ENCODE data around the gene SULT4A1.
A peak's percentile ranks its signal among the peaks of the same experiment; 100 is the strongest.

SULT4A1 gene

GRCh38 chr22:43893266-43893665 lies 31.0 kb upstream of the SULT4A1 start:
- WGBS, 2 donors (ENCODE audit: extremely low coverage in 2 of 2, insufficient read length in 2 of 2, insufficient replicate concordance in 1 of 2) = no CpG with 5 or more reads among the region's 5 CpGs
- Histone ChIP-seq H3K9me3 (replicated peaks in 1 of 2; ENCODE audit: control insufficient read depth in 2 of 2, insufficient read depth in 1 of 2, low read depth in 1 of 2, low read length in 2 of 2) (no peaks in the 10 kb centered on the region), H2AFZ (ENCODE audit: low read length) (no peak overlapping the region), H2BK120ac (ENCODE audit: low read depth, low read length) (no peak overlapping the region), H4K8ac (ENCODE audit: low read depth, low read length) (no peak overlapping the region), H3K4ac (ENCODE audit: low read length) (no peak overlapping the region), H2BK15ac (ENCODE audit: low read length) (peak overlapping the region; percentile 74), H3K27ac (replicated peaks; ENCODE audit: low read length) (no peak overlapping the region), H3K79me1 (ENCODE audit: low read depth, low read length) (no peaks in the 10 kb centered on the region), H3K4me1 (ENCODE audit: control insufficient read depth in 2 of 2, insufficient read depth in 1 of 2, low read depth in 1 of 2, low read length in 2 of 2) (peaks cover 0 to 8% of the 10 kb centered on the region in 2 donors), H3K14ac (ENCODE audit: low read length) (peak overlapping the region; percentile 1), H3K18ac (ENCODE audit: low read length) (peak overlapping the region; percentile 25), H3K9ac (ENCODE audit: low read depth, low read length, poor library complexity) (peak overlapping the region; percentile 18), H2BK5ac (ENCODE audit: low read length) (peak overlapping the region; percentile 9), H2BK12ac (ENCODE audit: low read length) (peak overlapping the region; percentile 5), H4K91ac (ENCODE audit: low read depth, low read length, poor library complexity) (no peak overlapping the region), H3K4me3 (ENCODE audit: low read length in 2 of 2) (no peak overlapping the region), H3K36me3 (replicated peaks in 1 of 2; ENCODE audit: control insufficient read depth in 2 of 2, insufficient read depth in 2 of 2, low read length in 2 of 2) (no peaks in the 10 kb centered on the region), H3K23ac (ENCODE audit: low read depth, low read length, poor library complexity) (no peak overlapping the region), H2AK5ac (ENCODE audit: low read depth, low read length) (no peak overlapping the region), H3K27me3 (ENCODE audit: control insufficient read depth in 3 of 3, insufficient read depth in 3 of 3, low read depth in 1 of 3, low read length in 3 of 3) (peaks cover 16 to 85% (median 39%) of the 10 kb centered on the region in 3 experiments), H3K4me2 (ENCODE audit: insufficient read depth, low read length, poor library complexity, severe bottlenecking) (no peak overlapping the region)
- DNase-seq (ENCODE audit: low spot score) = no peak

GRCh38 chr22:43892183-43892894 lies 30.0 kb upstream of the SULT4A1 start:
- Histone ChIP-seq H2BK12ac (ENCODE audit: low read length) (no peak overlapping the region), H3K4me2 (ENCODE audit: insufficient read depth, low read length, poor library complexity, severe bottlenecking) (peak overlapping the region; percentile 71), H2BK15ac (ENCODE audit: low read length) (no peak overlapping the region), H2BK120ac (ENCODE audit: low read depth, low read length) (no peak overlapping the region), H3K79me1 (ENCODE audit: low read depth, low read length) (no peaks in the 10 kb centered on the region), H4K8ac (ENCODE audit: low read depth, low read length) (no peak overlapping the region), H3K36me3 (replicated peaks in 1 of 2; ENCODE audit: control insufficient read depth in 2 of 2, insufficient read depth in 2 of 2, low read length in 2 of 2) (no peaks in the 10 kb centered on the region), H3K23ac (ENCODE audit: low read depth, low read length, poor library complexity) (peak overlapping the region; percentile 8), H3K4ac (ENCODE audit: low read length) (no peak overlapping the region), H3K9ac (ENCODE audit: low read depth, low read length, poor library complexity) (no peak overlapping the region), H3K27ac (replicated peaks; ENCODE audit: low read length) (no peak overlapping the region), H3K27me3 (ENCODE audit: control insufficient read depth in 3 of 3, insufficient read depth in 3 of 3, low read depth in 1 of 3, low read length in 3 of 3) (peaks cover 16 to 84% (median 39%) of the 10 kb centered on the region in 3 experiments), H3K14ac (ENCODE audit: low read length) (no peak overlapping the region), H3K4me3 (ENCODE audit: low read length in 2 of 2) (no peak overlapping the region), H2AFZ (ENCODE audit: low read length) (no peak overlapping the region), H3K18ac (ENCODE audit: low read length) (peak overlapping the region; percentile 29), H3K4me1 (ENCODE audit: control insufficient read depth in 2 of 2, insufficient read depth in 1 of 2, low read depth in 1 of 2, low read length in 2 of 2) (peaks cover 0 to 8% of the 10 kb centered on the region in 2 donors), H2AK5ac (ENCODE audit: low read depth, low read length) (no peak overlapping the region), H4K91ac (ENCODE audit: low read depth, low read length, poor library complexity) (no peak overlapping the region), H3K9me3 (replicated peaks in 1 of 2; ENCODE audit: control insufficient read depth in 2 of 2, insufficient read depth in 1 of 2, low read depth in 1 of 2, low read length in 2 of 2) (no peaks in the 10 kb centered on the region), H2BK5ac (ENCODE audit: low read length) (no peak overlapping the region)
- no peak for DNase-seq (ENCODE audit: low spot score)
- WGBS, 2 donors (ENCODE audit: extremely low coverage in 2 of 2, insufficient read length in 2 of 2, insufficient replicate concordance in 1 of 2) = no CpG with 5 or more reads among the region's 15 CpGs

GRCh38 chr22:43891360-43892182 lies 29.3 kb upstream of the SULT4A1 start, which contains the start of gene PNPLA5:
PNPLA5 (minus strand) TSS chr22:43892013; CDS start chr22:43891880, 133 bp downstream.
- peak within 1 kb of the TSS in 1 of 2 donors; percentile 65 for H3K4me3 ChIP-seq (ENCODE audit: low read length in 2 of 2)
- no peak within 1 kb of the TSS for H3K4ac ChIP-seq (ENCODE audit: low read length)
- DNase-seq (ENCODE audit: low spot score) = no peak
- H3K23ac ChIP-seq (ENCODE audit: low read depth, low read length, poor library complexity) = peak within 1 kb of the TSS; percentile 69
- H3K36me3 ChIP-seq (replicated peaks in 1 of 2; ENCODE audit: control insufficient read depth in 2 of 2, insufficient read depth in 2 of 2, low read length in 2 of 2) = no peaks in the 10 kb centered on the region
- peak within 1 kb of the TSS; percentile 27 for H2BK5ac ChIP-seq (ENCODE audit: low read length)
- no peak within 1 kb of the TSS for H2BK12ac ChIP-seq (ENCODE audit: low read length)
- H2BK120ac ChIP-seq (ENCODE audit: low read depth, low read length) = no peak within 1 kb of the TSS
- H2BK15ac ChIP-seq (ENCODE audit: low read length) = peak within 1 kb of the TSS; percentile 23
- no peak within 1 kb of the TSS for H4K8ac ChIP-seq (ENCODE audit: low read depth, low read length)
- H3K27ac ChIP-seq (replicated peaks; ENCODE audit: low read length) = no peak within 1 kb of the TSS
- peak within 1 kb of the TSS; percentile 48 for H3K14ac ChIP-seq (ENCODE audit: low read length)
- H3K27me3 ChIP-seq (ENCODE audit: control insufficient read depth in 3 of 3, insufficient read depth in 3 of 3, low read depth in 1 of 3, low read length in 3 of 3) = peaks cover 16 to 89% (median 39%) of the 10 kb centered on the region in 3 experiments
- WGBS, 2 donors (ENCODE audit: extremely low coverage in 2 of 2, insufficient read length in 2 of 2, insufficient replicate concordance in 1 of 2) = no CpG with 5 or more reads among the region's 72 CpGs
- no peaks in the 10 kb centered on the region for H3K9me3 ChIP-seq (replicated peaks in 1 of 2; ENCODE audit: control insufficient read depth in 2 of 2, insufficient read depth in 1 of 2, low read depth in 1 of 2, low read length in 2 of 2)
- H2AFZ ChIP-seq (ENCODE audit: low read length) = peak within 1 kb of the TSS; percentile 28
- peak within 1 kb of the TSS; percentile 33 for H2AK5ac ChIP-seq (ENCODE audit: low read depth, low read length)
- no peak within 1 kb of the TSS for H3K9ac ChIP-seq (ENCODE audit: low read depth, low read length, poor library complexity)
- H3K4me1 ChIP-seq (ENCODE audit: control insufficient read depth in 2 of 2, insufficient read depth in 1 of 2, low read depth in 1 of 2, low read length in 2 of 2) = peaks cover 0 to 8% of the 10 kb centered on the region in 2 donors
- peak within 1 kb of the TSS; percentile 69 for H4K91ac ChIP-seq (ENCODE audit: low read depth, low read length, poor library complexity)
- H3K18ac ChIP-seq (ENCODE audit: low read length) = peak within 1 kb of the TSS; percentile 84
- no peaks in the 10 kb centered on the region for H3K79me1 ChIP-seq (ENCODE audit: low read depth, low read length)
- peak within 1 kb of the TSS; percentile 71 for H3K4me2 ChIP-seq (ENCODE audit: insufficient read depth, low read length, poor library complexity, severe bottlenecking)

- H2AFZ ChIP-seq (ENCODE audit: low read length) = no peak overlapping the region
- H2BK12ac ChIP-seq (ENCODE audit: low read length) = no peak overlapping the region
- H4K91ac ChIP-seq (ENCODE audit: low read depth, low read length, poor library complexity) = peak overlapping the region; percentile 69
- peak overlapping the region; percentile 23 for H2BK15ac ChIP-seq (ENCODE audit: low read length)
- peak overlapping the region; percentile 27 for H2BK5ac ChIP-seq (ENCODE audit: low read length)
- no CpG with 5 or more reads among the region's 24 CpGs for WGBS, 2 donors (ENCODE audit: extremely low coverage in 2 of 2, insufficient read length in 2 of 2, insufficient replicate concordance in 1 of 2)
- no peak for DNase-seq (ENCODE audit: low spot score)
- no peaks in the 10 kb centered on the region for H3K9me3 ChIP-seq (replicated peaks in 1 of 2; ENCODE audit: control insufficient read depth in 2 of 2, insufficient read depth in 1 of 2, low read depth in 1 of 2, low read length in 2 of 2)
- no peak overlapping the region for H2BK120ac ChIP-seq (ENCODE audit: low read depth, low read length)
- no peak overlapping the region for H2AK5ac ChIP-seq (ENCODE audit: low read depth, low read length)
- peak overlapping the region; percentile 69 for H3K23ac ChIP-seq (ENCODE audit: low read depth, low read length, poor library complexity)
- no peak overlapping the region for H3K27ac ChIP-seq (replicated peaks; ENCODE audit: low read length)
- peaks cover 16 to 89% (median 39%) of the 10 kb centered on the region in 3 experiments for H3K27me3 ChIP-seq (ENCODE audit: control insufficient read depth in 3 of 3, insufficient read depth in 3 of 3, low read depth in 1 of 3, low read length in 3 of 3)
- no peaks in the 10 kb centered on the region for H3K79me1 ChIP-seq (ENCODE audit: low read depth, low read length)
- H3K36me3 ChIP-seq (replicated peaks in 1 of 2; ENCODE audit: control insufficient read depth in 2 of 2, insufficient read depth in 2 of 2, low read length in 2 of 2) = no peaks in the 10 kb centered on the region
- peak overlapping the region; percentile 71 for H3K4me2 ChIP-seq (ENCODE audit: insufficient read depth, low read length, poor library complexity, severe bottlenecking)
- H3K9ac ChIP-seq (ENCODE audit: low read depth, low read length, poor library complexity) = no peak overlapping the region
- H3K4ac ChIP-seq (ENCODE audit: low read length) = no peak overlapping the region
- H3K4me1 ChIP-seq (ENCODE audit: control insufficient read depth in 2 of 2, insufficient read depth in 1 of 2, low read depth in 1 of 2, low read length in 2 of 2) = peaks cover 0 to 8% of the 10 kb centered on the region in 2 donors
- no peak overlapping the region for H4K8ac ChIP-seq (ENCODE audit: low read depth, low read length)
- no peak overlapping the region for H3K4me3 ChIP-seq (ENCODE audit: low read length in 2 of 2)
- peak overlapping the region; percentile 48 for H3K14ac ChIP-seq (ENCODE audit: low read length)
- peak overlapping the region; percentile 84 for H3K18ac ChIP-seq (ENCODE audit: low read length)
These were observed 28.6 kb upstream of the SULT4A1 start for GRCh38 chr22:43890901-43891331.
